Measurements from ENCODE around the gene DEFB132.

DEFB132 gene

DNA sequence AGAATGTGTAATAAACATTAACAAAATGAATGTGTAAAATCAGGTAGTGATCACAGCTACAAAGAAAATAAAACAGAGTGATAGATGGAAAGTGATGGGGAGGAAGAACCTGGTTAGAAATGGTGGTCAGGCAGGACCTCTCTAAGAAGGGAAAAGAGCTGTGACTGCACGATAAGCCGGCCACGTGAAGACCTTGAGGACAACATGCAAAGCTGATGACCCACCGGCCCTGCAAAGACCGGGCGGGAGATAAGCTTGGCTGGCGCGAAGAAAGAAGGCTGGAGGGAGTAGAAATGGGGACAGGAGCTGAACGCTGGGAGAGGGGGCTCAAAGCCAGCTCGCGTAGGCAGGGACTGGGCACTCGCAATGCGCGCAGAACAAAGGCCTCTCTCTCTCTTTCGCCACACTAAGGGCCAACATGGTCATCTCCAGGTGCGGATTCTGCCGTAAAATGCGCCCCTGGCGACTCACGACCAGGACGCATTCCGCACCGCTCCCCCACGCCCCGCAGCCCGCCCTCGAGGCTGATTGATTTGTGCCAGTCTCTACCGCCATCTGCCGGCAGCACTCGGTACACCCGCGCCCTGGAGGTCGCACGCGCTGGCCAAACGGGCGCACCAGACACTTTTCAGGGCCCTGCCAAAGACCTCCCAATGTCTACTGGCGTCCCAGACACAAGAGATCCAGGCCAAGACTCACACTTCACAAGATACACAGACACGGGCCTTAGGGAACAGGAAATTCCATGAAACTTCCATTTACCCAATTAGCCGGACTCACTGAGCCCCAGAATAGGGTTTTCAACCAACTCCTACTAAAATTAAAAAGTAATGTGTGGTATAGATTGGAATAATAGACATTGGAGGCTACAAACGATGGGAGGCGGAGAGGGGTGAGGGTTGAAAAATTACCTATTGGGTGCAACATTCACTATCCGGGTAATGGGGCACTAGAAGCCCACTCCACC, 9.4 kb downstream of the DEFB132 start:
- peak; percentile 65 for DNase-seq

DNA sequence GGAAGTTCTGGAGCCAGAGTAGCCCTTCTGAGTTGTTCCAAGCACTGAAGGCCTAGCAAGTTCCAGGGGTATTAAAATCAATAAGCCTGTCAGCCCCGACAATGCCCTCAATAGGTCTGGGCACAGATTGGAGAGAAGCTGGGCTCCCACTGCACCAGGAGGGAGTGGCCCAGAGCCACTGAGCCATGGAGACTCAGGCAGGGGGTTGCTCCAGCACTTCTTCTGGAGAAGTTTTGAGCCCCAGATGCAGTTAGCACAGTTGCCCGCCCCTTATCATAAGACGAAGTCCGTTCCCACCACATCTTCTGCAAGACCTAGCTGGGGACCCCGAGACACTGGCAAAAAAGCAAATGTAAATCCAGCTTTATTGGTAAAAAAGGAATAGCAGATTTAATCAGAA, 13.0 kb downstream of the DEFB132 start:
- no peak for DNase-seq

DNA sequence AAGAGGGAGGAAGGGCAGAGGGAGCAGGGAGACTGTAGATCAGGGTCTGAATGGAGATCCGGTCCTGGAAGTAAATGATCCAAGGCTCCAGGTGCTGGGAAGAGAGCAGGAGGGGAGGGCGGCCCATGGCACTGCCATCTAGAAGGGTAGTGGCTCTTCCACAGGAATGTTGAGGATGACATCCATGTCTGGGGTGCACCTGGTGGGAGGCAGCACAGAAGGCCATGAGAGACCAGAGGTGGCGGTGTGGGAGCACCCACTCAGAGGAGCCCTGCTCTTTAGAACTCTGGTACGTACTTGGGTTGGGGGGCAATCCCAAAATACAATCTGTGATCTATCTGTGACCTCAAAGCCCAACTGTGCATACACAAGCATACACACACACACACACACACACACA, 13.5 kb downstream of the DEFB132 start:
- DNase-seq: no peak

DNA sequence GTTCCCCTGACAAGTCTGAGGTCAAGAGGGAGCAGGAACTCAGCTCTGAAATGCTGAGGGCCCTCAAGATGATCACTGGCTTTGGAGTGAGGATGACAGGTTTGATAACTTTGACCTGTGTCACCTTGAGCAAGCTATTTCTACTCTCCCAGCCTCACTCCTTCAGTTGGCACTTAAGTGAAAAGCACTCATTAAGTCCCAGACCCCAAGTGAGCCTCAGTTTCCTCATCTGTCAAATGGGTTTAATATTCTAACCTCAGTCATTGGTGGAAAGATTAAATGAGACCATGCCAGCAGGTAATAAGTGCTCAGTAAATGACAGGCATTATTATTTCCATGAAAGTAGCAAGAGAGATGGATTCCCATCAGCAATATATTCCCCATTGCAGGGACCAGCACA, 14.0 kb downstream of the DEFB132 start:
- DNase-seq: no peak

DNA sequence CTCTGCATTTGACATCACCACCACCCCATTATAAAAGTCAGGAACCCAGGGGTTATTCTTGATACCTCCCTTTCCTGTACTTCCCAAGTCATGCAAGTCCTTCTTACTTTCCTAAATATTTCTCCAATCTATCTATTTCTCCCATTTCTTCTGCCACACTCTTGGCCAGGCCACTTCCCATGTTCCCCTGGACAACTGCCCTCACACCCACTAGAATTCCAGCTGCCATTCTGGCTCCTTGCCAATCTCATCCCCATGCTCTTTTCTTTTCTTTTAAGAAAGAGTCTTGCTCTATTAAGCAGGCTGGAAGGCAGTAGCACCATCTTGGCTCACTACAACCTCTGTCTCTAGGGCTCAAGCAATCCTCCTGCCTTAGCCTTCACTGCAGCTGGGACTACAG, 15.2 kb downstream of the DEFB132 start:
- no peak for DNase-seq

DNA sequence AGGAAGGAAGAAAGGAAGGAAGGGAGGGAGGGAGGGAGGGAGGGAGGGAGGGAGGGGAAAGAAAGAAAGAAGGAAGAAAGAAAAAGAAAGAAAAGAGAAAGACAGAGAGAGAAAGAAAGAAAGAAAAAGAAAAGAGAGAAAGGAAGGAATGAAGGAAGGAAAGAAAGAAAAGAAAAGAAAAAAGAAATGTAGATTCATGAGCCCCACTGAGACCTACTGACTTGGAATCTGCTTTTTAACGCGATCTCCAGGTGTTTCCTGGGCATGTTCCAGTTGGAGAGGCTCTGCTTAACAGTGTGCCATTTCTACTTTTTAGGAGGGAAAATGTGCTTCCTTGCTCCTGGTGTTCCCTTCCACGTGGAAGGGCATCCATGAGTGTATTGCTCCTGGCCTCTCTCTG, 16.4 kb downstream of the DEFB132 start:
- no peak for DNase-seq

DNA sequence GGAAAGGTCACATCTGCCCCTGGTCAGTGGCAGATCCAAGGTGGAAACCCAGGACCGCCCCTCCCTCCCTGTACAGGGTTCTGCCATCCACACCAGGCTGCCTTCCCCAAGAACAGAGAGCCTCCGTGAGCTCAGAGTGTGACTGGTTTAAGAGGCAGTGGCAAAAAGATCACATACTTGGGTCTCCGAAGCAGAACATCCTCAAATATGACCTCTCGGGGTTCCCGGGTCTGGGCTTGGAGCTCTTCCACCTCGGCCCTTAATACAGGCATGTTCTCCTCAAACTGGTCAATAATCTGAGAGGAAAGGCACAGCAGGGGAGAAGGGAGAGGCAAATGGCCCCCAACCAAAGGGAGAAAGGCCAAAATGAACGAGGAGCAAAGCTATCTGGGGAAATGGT, 18.3 kb downstream of the DEFB132 start:
- DNase-seq: no peak

DNA sequence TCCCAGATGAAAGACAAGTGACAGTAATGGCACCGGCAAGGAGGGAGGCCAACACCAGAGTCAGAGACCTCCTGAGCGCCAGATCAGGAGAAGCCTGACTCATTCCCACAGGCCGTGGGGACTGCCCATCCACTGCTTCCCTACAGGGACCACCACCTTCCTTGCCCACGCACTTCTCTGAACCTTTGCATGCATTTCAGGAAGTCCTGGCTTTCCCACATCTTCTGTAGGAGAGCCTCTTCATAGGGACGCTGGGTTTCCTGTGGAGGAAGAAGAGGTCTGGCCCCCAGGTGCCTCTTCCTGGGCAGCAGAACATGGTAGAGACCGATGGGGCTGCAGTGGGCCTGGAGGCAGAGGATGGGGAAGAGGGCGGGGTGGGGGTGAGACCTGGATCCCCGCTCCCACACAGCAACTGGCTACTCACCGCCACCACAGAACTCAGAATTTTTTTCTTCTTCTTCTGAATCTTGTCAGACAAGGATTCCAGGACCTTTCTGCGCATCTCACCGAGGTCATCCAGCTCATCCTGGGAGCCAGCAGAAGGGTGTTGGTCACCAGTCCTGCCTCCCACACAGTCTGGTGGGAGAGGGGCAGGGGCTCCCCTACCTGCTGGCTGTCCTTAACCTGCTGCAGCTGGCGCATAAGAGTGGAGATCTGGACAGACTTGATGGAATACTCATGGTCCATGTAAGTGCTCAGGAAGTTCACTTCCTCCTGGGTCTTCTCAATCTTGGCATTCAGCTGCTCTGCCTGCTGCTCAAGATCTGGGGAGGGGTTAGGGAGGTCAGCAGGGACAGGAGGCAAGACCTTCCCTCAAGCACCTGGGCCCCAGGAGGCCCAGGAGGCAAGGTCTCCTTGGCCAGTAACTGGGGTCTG, 19.3 kb downstream of the DEFB132 start:
- DNase-seq: no peak

DNA sequence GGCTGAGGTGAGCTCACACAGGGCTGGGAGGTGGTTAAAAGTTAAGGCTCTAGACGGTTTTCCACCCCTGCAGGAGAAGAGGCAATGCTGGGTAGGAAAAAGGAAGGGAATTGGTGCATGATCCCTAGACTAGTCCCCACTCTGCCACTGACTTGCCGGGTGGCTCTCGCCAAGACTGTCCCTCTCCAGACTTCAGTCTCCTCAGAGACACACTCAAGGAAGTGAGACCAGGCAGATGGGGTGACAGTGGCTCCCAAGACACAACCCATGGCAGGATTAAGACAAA, 19.9 kb downstream of the DEFB132 start:
- DNase-seq: no peak

DNA sequence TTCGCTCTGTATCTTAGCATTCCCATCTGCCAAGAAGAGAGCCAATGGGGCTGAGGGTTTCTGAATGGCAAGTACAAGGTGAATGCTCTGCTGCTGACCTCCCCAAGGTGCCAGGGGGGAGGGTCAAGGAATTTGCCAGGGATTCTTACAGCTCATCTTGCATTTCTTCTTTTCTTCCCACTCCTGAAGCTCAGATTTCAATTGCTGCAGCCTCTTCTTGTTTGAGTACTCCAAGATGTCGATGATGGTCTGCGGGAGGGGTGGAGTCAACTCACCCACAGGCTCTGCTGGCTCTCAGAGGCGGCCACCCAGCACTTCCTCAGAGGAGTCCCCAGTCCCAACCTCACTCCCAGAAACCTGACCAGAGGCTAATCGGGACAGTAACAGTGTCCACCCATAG, 20.7 kb downstream of the DEFB132 start:
- no peak for DNase-seq

DNA sequence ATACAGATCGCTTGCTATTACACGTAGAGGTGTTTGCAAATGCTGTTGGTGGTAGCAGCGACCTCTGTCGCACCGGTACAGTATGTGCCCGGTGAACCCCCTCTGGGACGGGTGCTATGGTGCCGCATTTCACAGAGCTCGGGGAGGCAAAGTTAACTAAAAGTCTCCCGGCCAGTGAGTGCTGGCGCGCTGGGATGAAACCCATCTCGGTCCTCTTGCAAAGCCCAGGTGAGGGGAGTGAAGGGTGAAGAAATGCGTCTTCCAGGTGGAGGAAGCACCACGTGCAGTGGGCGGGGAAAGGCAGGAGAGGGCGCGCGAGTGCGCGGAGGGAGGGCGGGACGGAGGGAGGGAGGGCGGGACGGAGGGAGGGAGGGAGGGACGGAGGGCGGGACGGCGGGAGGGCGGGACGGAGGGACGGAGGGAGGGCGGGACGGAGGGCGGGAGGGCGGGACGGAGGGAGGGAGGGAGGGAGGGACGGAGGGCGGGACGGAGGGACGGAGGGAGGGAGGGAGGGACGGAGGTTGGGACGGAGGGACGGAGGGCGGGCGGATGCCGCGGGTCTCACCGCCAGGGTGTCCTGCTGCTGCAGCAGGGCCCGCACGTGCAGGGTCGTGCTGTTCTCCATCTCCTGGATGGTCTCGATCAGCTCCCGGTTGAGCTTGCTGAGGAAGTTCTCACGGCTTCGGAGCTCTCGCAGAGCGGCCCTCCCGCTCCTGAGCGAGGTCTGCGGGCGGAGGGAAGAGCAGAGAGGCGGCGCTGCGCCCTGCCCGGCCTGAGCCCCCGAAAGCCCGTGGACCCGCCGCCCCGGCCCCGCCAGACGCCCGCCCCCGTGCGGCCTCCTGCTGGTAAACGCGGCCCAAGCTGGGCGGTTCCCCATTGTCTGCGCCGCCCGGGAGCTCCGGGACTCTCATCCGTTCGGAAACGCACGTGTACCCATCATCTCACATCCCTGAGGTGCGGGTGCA, 21.4 kb downstream of the DEFB132 start:
- DNase-seq: no peak

DNA sequence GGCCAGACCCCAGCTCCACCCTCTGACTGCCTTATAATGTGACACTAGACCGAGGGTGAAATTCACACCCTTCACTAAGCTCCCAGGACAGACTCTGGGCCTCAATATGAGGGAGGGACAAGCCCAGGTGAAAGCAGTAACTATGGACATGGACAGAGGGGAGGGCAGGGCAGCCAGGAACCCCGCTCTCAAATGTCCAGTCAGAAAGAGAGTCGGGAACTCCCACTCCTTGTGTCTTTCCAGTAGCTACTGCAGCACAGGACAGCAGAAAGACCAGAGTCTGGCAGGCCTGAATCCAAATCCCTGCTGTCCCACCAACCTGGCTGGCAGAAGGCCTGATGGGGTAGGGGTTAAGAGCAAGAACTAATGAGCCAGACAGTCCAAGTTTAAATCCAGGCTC, 26.6 kb downstream of the DEFB132 start:
- no peak for DNase-seq

DNA sequence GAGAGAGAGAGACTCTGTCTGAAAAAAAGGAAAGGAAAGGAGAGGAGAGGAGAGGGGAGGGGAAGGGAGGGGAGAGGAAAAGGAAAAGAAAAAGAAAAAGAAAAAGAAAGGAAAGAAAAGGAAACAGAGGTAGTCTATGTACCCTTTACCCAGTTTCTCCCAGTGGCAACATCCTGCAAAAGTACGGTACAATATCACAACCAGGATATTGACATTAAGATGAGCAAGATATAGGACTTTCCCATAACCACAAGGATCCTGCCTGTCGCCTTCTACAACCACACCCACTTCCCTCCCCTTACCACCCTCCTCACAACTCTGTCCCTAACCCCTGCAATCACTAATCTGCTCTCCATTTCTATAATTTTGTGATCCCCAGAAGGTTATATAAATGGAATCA, 29.0 kb downstream of the DEFB132 start:
- DNase-seq: peak; percentile 47

DNA sequence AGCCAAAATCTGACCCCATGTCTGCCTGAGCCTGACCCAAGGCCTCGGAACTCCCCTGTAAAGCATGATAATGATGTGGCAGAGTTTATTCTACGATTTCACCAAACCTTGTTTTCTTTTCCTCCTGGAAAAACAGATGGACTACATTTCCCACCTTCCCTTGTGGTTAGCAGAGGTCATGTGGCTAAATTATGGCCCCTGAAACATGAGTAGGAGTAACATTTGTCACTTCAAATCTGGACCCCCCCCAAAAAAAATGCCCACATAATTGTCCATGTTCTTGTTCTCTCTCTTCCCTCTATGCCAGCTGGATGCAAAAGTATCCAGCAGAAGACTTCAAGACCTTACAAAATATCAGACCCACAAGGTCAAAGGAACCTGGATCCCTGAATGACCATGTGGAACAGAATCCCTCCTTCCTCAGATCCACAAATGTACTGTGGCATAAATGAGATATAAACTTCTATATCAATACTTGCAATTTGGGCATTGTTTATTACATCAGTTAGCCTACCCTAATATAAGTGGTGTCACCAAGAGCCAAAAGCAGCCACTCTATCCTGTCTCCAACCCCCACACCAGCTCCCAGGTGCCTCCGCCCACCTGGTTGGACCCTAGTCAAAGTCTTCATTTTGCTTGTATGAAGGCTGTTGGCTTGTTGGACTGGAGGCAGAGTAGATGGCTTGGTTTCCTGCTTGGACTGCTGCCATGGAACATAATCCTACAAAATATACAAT, 31.6 kb downstream of the DEFB132 start:
- DNase-seq: no peak

DNA sequence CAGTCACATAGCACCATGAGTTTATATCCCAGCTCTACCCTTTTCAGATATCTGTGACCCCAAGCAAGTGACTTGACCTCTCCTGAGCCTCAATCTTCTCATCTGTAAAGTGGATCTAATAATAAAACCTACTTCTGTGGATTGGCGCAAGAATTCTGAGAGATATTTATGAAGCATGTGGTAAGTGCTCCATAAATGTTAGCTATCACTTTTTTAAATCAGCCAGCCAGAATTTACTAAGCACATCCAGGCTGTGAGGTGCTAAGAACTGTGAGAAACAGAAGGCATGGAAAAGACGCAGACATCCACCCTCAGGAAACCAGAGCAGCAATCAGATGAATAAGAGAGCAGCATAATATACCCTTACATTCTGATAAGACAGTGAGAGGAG, 32.2 kb downstream of the DEFB132 start:
- DNase-seq: no peak

DNA sequence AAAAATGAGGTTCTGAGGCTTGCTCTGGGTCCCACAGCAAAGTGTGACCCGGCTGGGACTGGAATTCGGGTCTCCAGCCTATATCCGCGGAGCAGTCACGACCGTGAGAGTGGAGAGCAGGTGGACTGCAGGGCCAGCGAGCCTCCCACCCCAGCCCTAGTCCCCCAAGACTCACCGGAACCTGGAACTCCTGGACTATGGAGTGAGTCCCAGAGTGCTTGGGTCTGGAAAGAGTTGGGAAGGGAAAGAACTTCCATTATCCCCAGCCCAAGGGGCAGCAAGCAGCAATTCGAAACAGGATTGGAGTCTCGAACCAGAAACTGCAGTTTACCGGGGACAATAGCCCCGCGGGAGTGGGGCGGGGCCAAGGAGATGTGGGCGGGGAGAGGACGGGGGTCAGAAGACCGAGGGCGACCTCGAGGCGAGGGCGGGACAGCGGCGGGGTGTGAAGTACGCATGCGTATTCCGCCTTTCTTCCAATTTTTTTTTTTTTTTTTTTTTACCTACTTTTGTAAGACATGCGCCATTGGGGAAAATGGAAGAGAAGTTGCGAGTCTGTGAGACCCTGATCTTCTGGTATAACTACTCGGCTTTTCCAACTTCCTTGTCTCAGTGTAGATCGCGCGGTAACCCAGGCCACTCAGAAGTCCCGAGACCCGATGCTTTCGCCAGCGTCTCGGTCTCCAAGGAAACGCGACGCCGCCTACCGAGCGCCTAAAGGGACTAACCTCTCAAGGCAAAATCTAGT, 32.7 kb downstream of the DEFB132 start, which contains the start of gene C20orf96:
TSS of gene C20orf96 (minus strand) at position 667 of the 748 bp plus-strand sequence. CDS start at position 527, 140 bp downstream.
- DNase-seq: peak; percentile 95

DNA sequence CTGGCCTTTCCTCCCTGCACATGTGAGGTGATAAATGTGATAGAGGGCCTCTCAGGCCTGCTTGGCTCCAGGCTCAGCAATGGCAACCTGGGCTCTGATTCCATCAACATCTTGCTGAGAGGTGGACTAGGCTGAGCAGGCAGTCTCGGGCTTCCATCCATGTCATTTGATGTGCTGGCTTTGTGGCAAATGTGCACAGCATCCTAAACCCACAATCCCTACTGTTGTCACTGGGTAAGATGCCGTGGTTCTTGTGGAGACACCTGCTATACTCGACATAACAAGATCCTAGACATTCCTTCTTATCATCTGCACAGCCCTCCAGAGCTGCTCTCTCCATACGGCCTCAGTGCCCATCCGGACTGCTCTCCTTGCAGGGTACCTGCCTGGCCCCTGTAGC, 37.1 kb downstream of the DEFB132 start:
- DNase-seq: no peak

DNA sequence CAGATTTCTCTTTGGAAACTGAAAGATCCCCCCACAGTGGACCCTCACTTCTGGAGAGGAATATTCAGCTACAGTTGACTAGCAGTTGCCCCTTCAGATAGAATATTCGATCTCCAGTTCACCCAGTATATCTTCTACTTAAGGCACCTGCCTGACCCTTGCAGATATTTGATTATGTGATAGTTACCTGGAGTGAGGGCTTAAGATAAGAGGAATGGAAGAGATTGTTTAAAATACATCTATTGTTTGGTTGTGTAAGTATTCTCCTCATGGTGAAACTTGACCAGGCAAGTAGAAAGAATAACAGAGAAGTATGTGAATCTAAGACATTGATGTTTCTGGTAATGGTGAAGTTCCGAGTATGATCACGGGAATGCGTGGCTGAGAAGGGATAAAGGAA, 38.3 kb downstream of the DEFB132 start:
- no peak for DNase-seq

DNA sequence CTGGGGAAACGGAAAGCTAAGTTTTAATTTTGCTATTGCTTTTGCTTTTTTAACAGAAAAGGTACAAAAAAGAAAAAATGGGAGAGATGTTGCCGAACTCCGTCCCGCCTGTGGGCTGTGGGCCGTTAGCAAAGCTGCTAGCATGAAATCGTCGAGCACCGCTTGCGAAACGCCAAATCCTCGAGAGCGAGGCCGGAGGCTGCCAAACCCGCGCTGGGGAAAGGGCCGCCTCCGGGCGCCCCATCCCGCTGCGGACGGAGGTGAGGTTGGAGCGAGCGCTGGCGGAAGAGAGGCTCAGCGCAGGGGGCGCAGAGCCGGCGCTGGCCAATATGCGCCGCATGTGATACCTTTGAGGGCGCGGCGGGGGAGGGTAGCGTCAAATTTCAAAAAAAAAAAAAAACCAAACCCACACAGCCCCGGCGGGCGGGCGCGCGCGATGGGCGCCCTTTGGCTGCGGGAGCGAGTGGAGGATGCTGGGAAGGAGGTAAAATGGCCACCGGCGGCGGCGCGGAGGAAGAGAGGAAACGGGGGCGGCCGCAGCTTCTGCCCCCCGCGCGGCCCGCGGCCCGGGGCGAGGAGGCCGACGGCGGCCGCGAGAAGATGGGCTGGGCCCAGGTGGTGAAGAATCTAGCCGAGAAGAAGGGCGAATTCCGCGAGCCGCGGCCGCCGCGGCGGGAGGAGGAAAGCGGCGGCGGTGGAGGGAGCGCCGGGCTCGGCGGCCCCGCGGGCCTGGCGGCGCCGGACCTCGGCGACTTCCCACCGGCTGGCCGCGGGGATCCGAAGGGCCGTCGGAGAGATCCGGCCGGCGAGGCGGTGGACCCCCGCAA, 39.8 kb downstream of the DEFB132 start, which contains the start of gene ZCCHC3:
TSS of gene ZCCHC3 (plus strand) at position 473 of the 827 bp plus-strand sequence. CDS start at position 490, 17 bp downstream.
- peak; percentile 91 for DNase-seq
